Tibial nerve (tissue), 4 donors: ENCODE measurements around the gene PPP1R12A.

Source experiments
- EP300 ChIP-seq, 2 donors: sonication (generic); formaldehyde crosslinking; IDR thresholded peaks; one replicate each; pipeline ENCODE4 v1.6.1; 2017; ENCODE audit warnings: antibody characterized with exemption in 2 of 2, mild to moderate bottlenecking in 1 of 2
- TF ChIP-seq, protein P1 (sequence below), 5 experiments: fragments of 200-600 bp in 3 of 5; fragments of 450-650 bp in 2 of 5; sonication (generic) in 3 of 5; IDR thresholded peaks; one replicate each; pipeline ENCODE4 v1.5.1; 2016 to 2019; ENCODE audit warnings: antibody characterized with exemption in 5 of 5, mild to moderate bottlenecking in 3 of 5, moderate library complexity in 2 of 5

- TF ChIP-seq, protein P1, sequence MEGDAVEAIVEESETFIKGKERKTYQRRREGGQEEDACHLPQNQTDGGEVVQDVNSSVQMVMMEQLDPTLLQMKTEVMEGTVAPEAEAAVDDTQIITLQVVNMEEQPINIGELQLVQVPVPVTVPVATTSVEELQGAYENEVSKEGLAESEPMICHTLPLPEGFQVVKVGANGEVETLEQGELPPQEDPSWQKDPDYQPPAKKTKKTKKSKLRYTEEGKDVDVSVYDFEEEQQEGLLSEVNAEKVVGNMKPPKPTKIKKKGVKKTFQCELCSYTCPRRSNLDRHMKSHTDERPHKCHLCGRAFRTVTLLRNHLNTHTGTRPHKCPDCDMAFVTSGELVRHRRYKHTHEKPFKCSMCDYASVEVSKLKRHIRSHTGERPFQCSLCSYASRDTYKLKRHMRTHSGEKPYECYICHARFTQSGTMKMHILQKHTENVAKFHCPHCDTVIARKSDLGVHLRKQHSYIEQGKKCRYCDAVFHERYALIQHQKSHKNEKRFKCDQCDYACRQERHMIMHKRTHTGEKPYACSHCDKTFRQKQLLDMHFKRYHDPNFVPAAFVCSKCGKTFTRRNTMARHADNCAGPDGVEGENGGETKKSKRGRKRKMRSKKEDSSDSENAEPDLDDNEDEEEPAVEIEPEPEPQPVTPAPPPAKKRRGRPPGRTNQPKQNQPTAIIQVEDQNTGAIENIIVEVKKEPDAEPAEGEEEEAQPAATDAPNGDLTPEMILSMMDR (IDR thresholded peaks at IDR 0.05), result no peak
- TF ChIP-seq EP300 (IDR thresholded peaks at IDR 0.05), result peak; percentile 34 to 56
These were observed 63.3 kb downstream of the PPP1R12A start for GRCh38 chr12:79871621-79872020.
